ENCODE data around the gene KLK4.
A peak's percentile ranks its signal among the peaks of the same experiment; 100 is the strongest.

Gene KLK4

GRCh38 chr19:50877338-50877737 is 33.9 kb downstream of the KLK4 start:
- DNase-seq, result peak; percentile 27

- no peak for DNase-seq
Measured at GRCh38 chr19:50876456-50876855, 34.7 kb downstream of the KLK4 start.

- no peak for DNase-seq
Measured at GRCh38 chr19:50875795-50876422, 35.3 kb downstream of the KLK4 start.

- DNase-seq, result no peak
Measured at GRCh38 chr19:50874211-50874610, 37.0 kb downstream of the KLK4 start.

- DNase-seq, result no peak
Measured at GRCh38 chr19:50873056-50873455, 38.1 kb downstream of the KLK4 start, which contains the start of gene KLK2. Gene KLK2 (plus strand): TSS chr19:50873439. CDS start chr19:50873474, 35 bp downstream.

- DNase-seq, result peak; percentile 11
Measured at GRCh38 chr19:50870417-50871089, 40.6 kb downstream of the KLK4 start.

- DNase-seq, result no peak
Measured at GRCh38 chr19:50869479-50869878, 41.7 kb downstream of the KLK4 start.

- no peak for DNase-seq
Measured at GRCh38 chr19:50861496-50862286, 49.5 kb downstream of the KLK4 start.

GRCh38 chr19:50861010-50861409 is 50.2 kb downstream of the KLK4 start:
- no peak for DNase-seq

- no peak for DNase-seq
Measured at GRCh38 chr19:50859849-50860248, 51.3 kb downstream of the KLK4 start.

GRCh38 chr19:50858886-50859285 is 52.3 kb downstream of the KLK4 start:
- peak; percentile 77 for DNase-seq

GRCh38 chr19:50857366-50857765 is 53.8 kb downstream of the KLK4 start:
- DNase-seq, result no peak

Measured in NCI-H774 (cell line).